K562 (cell line): Measurements from ENCODE around the gene SBNO1. TPM values are rescaled to one million over a fixed set of nuclear protein-coding genes. Genes with fewer than 3 reads are reported as not detected.

Source experiments
- C11orf30 ChIP-seq: fragments of 450-650 bp; IDR thresholded peaks from 2 replicates; pipeline ENCODE4 v1.6.1; 2016; ENCODE audit warnings: low read depth, mild to moderate bottlenecking
- CHD1 ChIP-seq: fragments of 200-600 bp; sonication (generic); IDR thresholded peaks from one replicate; pipeline ENCODE4 v1.6.1; 2012; ENCODE audit warnings: mild to moderate bottlenecking, moderate library complexity, low read length, inconsistent platforms
- CUX1 ChIP-seq: fragments of 200-800 bp; sonication (Bioruptor generic); IDR thresholded peaks from 2 replicates; pipeline ENCODE4 v1.6.1; 2016; ENCODE audit warnings: missing genetic modification characterization, missing compliant biosample characterization
- FOXK1 ChIP-seq: sonication (generic); formaldehyde crosslinking; IDR thresholded peaks from 2 replicates; pipeline ENCODE4 v1.8.0; 2022; ENCODE audit warnings: missing genetic modification reagents, mild to moderate bottlenecking, borderline replicate concordance
- MLX ChIP-seq, 2 experiments: fragments of 450-650 bp in 1 of 2; sonication (generic) in 1 of 2; formaldehyde crosslinking; conservative IDR thresholded peaks; 2 replicates each; pipeline versions ENCODE4 v1.4.0 to v1.8.1; 2020 to 2022; ENCODE audit warnings: mild to moderate bottlenecking in 1 of 2, missing genetic modification reagents in 1 of 2
- PHF8 ChIP-seq: fragments of 200-600 bp; sonication (generic); IDR thresholded peaks from 2 replicates; pipeline ENCODE4 v1.6.1; 2012; ENCODE audit warnings: mixed run types, mild to moderate bottlenecking, inconsistent platforms, low read length, moderate library complexity, borderline replicate concordance
- RERE ChIP-seq: sonication (generic); formaldehyde crosslinking; IDR thresholded peaks from 2 replicates; pipeline ENCODE4 v1.8.0; 2023; ENCODE audit warnings: missing genetic modification reagents, mild to moderate bottlenecking, borderline replicate concordance
- polyA plus RNA-seq, 8 experiments: library from polyadenylated mRNA; depleted of rRNA in 4 of 8; stranded (reverse) in 5 of 8; unstranded in 3 of 8; fragments of >200 nt; fragmentation: Nextera tagmentation in 2 of 8; fragmentation: Illumina TruSeq in 1 of 8; extraction: Ambion mirVana in 2 of 8; extraction: Trizol in 1 of 8; gene quantifications; 2 replicates each; pipeline versions ENCODE4 v1.2.1 to v1.2.3, GENCODE V29; 2011 to 2014; ENCODE audit warnings: inconsistent platforms in 1 of 8, missing spikeins in 1 of 8
- total RNA-seq, 7 experiments: library from RNA; depleted of rRNA in 6 of 7; stranded (reverse); fragments of >200 nt in 6 of 7; fragmentation: Illumina TruSeq in 2 of 7; extraction: Trizol in 2 of 7; gene quantifications; 2 replicates each; pipeline versions ENCODE4 v1.2.1 to v1.2.3, GENCODE V29; 2011 to 2021; ENCODE audit warnings: low replicate concordance in 1 of 7
- TF ChIP-seq, protein P1 (sequence below): fragments of 200-800 bp; sonication (Bioruptor generic); IDR thresholded peaks from 2 replicates; pipeline ENCODE4 v1.6.1; 2017; ENCODE audit warnings: missing genetic modification characterization, missing compliant biosample characterization
- TF ChIP-seq, protein P2 (sequence below): sonication (generic); formaldehyde crosslinking; IDR thresholded peaks from 2 replicates; pipeline ENCODE4 v1.8.0; 2022; ENCODE audit warnings: missing genetic modification reagents, mild to moderate bottlenecking, borderline replicate concordance

SBNO1 gene
- total and polyA plus RNA-seq, 9 of the 15 experiments (the other 6 are each of a cell fraction or from before 2014, with no cell fraction given): 14.9 to 77.1 (median 35.9) TPM

DNA sequence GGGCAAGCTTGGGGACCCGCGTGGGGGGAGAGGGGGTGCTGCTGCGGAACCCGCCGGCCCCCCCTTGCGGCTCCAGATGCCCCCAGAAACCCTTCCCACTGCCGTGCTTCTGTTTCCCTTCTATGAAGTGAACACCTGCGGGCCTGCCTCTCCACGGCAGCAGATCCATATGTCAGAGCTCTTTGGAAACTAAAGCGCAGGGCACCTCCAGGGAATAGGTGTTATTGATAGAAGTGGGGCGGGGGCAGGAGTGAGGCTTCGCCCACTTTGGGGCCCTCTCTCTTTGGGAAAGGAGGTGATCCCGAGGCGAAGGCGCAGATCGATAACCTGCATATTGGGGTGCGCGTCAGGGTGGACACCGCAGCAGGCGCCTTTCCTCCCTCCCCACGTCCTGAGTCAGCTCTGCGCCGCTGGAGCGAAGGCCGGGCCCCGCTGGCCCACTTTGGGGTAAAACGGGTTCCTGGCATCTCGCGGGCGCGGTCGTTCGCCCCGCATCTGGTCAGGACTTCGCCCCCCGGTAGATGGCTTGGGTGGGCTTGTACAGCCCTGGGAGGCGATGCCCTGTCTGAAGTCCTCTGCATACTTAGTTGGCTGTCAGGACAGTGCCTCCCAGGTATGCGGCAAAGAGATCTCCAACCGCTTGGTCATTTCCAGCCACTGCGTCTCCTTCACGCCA, 19.8 kb upstream of the SBNO1 start (continued):
- TF ChIP-seq CHD1 (peak; percentile 98), FOXK1 (peak; percentile 38), CUX1 (CRISPR knock-in tag) (no peak), C11orf30 (peak; percentile 16; the same call in 1 of the 2 replicates), MLX (CRISPR knock-in tag; conservative IDR thresholded peaks at IDR 0.05) (no peak), PHF8 (peak; percentile 19; the same call in 1 of the 2 replicates), RERE (CRISPR knock-in tag) (peak; percentile 48; the same call in 1 of the 2 replicates)
- TF ChIP-seq, protein P1, sequence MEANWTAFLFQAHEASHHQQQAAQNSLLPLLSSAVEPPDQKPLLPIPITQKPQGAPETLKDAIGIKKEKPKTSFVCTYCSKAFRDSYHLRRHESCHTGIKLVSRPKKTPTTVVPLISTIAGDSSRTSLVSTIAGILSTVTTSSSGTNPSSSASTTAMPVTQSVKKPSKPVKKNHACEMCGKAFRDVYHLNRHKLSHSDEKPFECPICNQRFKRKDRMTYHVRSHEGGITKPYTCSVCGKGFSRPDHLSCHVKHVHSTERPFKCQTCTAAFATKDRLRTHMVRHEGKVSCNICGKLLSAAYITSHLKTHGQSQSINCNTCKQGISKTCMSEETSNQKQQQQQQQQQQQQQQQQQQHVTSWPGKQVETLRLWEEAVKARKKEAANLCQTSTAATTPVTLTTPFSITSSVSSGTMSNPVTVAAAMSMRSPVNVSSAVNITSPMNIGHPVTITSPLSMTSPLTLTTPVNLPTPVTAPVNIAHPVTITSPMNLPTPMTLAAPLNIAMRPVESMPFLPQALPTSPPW: peak; percentile 87
- TF ChIP-seq, protein P2, sequence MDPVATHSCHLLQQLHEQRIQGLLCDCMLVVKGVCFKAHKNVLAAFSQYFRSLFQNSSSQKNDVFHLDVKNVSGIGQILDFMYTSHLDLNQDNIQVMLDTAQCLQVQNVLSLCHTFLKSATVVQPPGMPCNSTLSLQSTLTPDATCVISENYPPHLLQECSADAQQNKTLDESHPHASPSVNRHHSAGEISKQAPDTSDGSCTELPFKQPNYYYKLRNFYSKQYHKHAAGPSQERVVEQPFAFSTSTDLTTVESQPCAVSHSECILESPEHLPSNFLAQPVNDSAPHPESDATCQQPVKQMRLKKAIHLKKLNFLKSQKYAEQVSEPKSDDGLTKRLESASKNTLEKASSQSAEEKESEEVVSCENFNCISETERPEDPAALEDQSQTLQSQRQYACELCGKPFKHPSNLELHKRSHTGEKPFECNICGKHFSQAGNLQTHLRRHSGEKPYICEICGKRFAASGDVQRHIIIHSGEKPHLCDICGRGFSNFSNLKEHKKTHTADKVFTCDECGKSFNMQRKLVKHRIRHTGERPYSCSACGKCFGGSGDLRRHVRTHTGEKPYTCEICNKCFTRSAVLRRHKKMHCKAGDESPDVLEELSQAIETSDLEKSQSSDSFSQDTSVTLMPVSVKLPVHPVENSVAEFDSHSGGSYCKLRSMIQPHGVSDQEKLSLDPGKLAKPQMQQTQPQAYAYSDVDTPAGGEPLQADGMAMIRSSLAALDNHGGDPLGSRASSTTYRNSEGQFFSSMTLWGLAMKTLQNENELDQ (CRISPR knock-in tag): no peak
